DOHH2 (cell line): ENCODE measurements around the gene SLC30A5.

Source experiments
- H3F3A ChIP-seq: fragments of 200-600 bp; sonication (generic), shearing (Covaris generic); 2 replicates; pipeline ENCODE4 v1.6.0; 2016; ENCODE audit warnings: antibody characterized with exemption, mild to moderate bottlenecking; ENCODE audit not compliant: control insufficient read depth, insufficient read depth
- H3K27ac ChIP-seq: fragments of 200-600 bp; sonication (generic); 2 replicates; pipeline ENCODE4 v1.5.1; 2014; ENCODE audit warnings: low read depth, mild to moderate bottlenecking, low read length, moderate library complexity
- H3K27me3 ChIP-seq: fragments of 200-600 bp; sonication (generic); 2 replicates; pipeline ENCODE4 v1.6.1; 2014; ENCODE audit warnings: mild to moderate bottlenecking, low read length, mixed read lengths; ENCODE audit not compliant: control insufficient read depth
- H3K36me3 ChIP-seq: fragments of 200-600 bp; sonication (generic); 2 replicates; pipeline ENCODE4 v1.6.1; 2014; ENCODE audit warnings: mild to moderate bottlenecking, low read length, moderate library complexity, mixed read lengths; ENCODE audit not compliant: control insufficient read depth
- H3K4me1 ChIP-seq: fragments of 200-600 bp; sonication (generic); 2 replicates; pipeline ENCODE4 v1.6.1; 2014; ENCODE audit warnings: mild to moderate bottlenecking, low read length, mixed read lengths; ENCODE audit not compliant: control insufficient read depth
- H3K4me2 ChIP-seq: fragments of 200-600 bp; sonication (generic); 2 replicates; pipeline ENCODE4 v1.6.0; 2014; ENCODE audit warnings: mild to moderate bottlenecking, low read length, moderate library complexity
- H3K4me3 ChIP-seq: fragments of 200-600 bp; sonication (generic); 2 replicates; pipeline ENCODE4 v1.5.1; 2014; ENCODE audit warnings: mild to moderate bottlenecking, low read length, mixed read lengths
- H3K79me2 ChIP-seq: fragments of 200-600 bp; sonication (generic); 2 replicates; pipeline ENCODE4 v1.6.1; 2014; ENCODE audit warnings: mild to moderate bottlenecking, low read length, mixed read lengths; ENCODE audit not compliant: control insufficient read depth
- H3K9me2 ChIP-seq: fragments of 200-600 bp; sonication (generic); replicated peaks from 2 replicates; pipeline ENCODE4 v1.6.1; 2014; ENCODE audit warnings: mild to moderate bottlenecking, low read length, mixed read lengths; ENCODE audit not compliant: control insufficient read depth
- H3K9me3 ChIP-seq: fragments of 200-600 bp; sonication (generic); 2 replicates; pipeline ENCODE4 v1.6.1; 2014; ENCODE audit warnings: antibody characterized with exemption, low read length, mixed read lengths; ENCODE audit not compliant: control insufficient read depth, insufficient read depth
- H4K20me1 ChIP-seq: fragments of 200-600 bp; sonication (generic); 2 replicates; pipeline ENCODE4 v1.6.0; 2014; ENCODE audit warnings: low read depth, mild to moderate bottlenecking, antibody characterized with exemption, low read length, moderate library complexity; ENCODE audit not compliant: control insufficient read depth, insufficient read depth
- EZH2phosphoT487 ChIP-seq: fragments of 200-600 bp; sonication (generic); IDR thresholded peaks from 2 replicates; pipeline ENCODE4 v1.6.1; 2017; ENCODE audit warnings: borderline replicate concordance, mild to moderate bottlenecking, antibody characterized with exemption, low read length, moderate library complexity, mixed read lengths
- TF ChIP-seq, protein P1 (sequence below): fragments of 200-600 bp; sonication (generic); IDR thresholded peaks from one replicate; pipeline ENCODE4 v1.5.1; 2014; ENCODE audit warnings: antibody characterized with exemption, mild to moderate bottlenecking, low read depth, low read length; ENCODE audit not compliant: poor library complexity, severe bottlenecking

Gene SLC30A5

DNA sequence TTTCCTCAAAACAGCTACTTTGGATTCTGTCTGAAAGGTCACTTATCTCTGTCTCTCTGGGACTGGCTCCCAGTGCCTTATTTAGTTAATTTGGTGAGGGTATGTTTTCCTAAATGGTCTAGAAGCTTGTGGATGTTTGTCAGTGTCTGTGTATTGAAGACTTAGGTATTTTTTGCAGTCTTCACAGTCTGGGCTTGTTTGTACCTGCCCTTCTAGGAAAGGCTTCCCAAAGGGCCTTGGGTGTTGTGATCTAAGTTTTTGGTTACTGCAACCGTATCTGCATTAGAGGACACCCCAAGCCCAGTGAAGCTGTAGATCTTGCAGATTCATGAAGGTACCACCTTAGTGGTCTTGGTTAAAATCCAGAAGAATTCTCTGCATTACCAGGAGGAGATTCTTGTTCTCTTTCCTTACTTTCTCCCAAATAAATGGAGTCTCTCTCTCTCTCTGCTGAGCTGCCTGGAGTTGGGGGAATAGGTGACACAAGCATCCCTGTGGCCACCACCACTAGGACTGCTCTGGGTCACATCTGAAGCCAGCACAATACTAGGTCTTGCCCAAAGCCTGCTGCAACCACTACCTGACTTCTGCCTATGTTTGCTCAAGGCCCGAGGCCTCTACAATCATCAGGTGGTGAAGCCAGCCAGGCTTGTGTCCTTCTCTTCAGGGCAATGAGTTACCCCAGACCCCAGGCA, 55.3 kb downstream of the SLC30A5 start:
- peaks cover 8% of the 10 kb centered on the region for H3K4me1 ChIP-seq
- H3K9me3 ChIP-seq, result no peaks in the 10 kb centered on the region
- no peaks in the 10 kb centered on the region for H3K27me3 ChIP-seq
- H3K27ac ChIP-seq, result no peak overlapping the region
- no peaks in the 10 kb centered on the region for H3K36me3 ChIP-seq
- H3K4me3 ChIP-seq, result no peak overlapping the region
- no peaks in the 10 kb centered on the region for H3K79me2 ChIP-seq
- no peak for TF ChIP-seq EZH2phosphoT487
- TF ChIP-seq, protein P1, sequence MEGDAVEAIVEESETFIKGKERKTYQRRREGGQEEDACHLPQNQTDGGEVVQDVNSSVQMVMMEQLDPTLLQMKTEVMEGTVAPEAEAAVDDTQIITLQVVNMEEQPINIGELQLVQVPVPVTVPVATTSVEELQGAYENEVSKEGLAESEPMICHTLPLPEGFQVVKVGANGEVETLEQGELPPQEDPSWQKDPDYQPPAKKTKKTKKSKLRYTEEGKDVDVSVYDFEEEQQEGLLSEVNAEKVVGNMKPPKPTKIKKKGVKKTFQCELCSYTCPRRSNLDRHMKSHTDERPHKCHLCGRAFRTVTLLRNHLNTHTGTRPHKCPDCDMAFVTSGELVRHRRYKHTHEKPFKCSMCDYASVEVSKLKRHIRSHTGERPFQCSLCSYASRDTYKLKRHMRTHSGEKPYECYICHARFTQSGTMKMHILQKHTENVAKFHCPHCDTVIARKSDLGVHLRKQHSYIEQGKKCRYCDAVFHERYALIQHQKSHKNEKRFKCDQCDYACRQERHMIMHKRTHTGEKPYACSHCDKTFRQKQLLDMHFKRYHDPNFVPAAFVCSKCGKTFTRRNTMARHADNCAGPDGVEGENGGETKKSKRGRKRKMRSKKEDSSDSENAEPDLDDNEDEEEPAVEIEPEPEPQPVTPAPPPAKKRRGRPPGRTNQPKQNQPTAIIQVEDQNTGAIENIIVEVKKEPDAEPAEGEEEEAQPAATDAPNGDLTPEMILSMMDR, result no peak
- H3F3A ChIP-seq, result no peaks in the 10 kb centered on the region
- H3K4me2 ChIP-seq, result no peak overlapping the region
- H3K9me2 ChIP-seq, result no peaks in the 10 kb centered on the region
- H4K20me1 ChIP-seq, result no peaks in the 10 kb centered on the region

DNA sequence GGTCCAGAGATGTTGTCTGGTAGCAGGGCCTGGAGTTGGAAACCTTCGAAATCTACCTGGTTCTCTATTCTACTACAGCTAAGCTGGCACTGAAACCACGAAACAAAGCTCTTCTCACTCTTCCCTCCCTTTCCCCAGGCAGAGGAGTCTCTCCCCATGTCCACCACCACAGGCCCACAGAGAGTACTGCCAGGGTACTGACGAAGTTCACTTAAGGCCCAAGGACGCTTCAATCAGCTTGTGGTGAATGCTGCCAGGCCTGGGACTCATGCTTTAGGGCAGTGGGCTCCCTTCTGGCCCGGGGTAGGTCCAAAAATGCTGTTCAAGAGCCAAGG, 55.8 kb downstream of the SLC30A5 start:
- TF ChIP-seq EZH2phosphoT487, result no peak
- TF ChIP-seq, protein P1, result no peak
- Histone ChIP-seq H4K20me1 (no peaks in the 10 kb centered on the region), H3K27me3 (no peaks in the 10 kb centered on the region)

DNA sequence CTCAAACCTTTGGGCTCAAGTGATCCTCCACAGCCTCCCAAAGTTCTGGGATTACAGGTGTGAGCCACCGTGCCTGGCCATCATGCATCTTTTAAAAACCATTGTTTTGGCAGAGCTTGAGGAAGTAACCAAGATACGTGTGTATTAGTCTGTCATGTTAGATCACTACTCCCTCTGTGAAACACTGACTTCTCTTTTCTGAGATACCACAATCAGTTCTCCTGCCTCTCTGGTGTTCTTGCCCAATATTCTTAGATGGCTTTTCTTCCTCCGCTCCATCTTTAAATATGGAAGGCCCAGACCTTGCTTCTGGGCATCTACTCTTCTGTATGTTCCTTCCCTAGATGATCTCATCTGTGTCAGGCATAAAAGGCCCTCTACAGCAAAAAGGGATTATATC, 58.9 kb downstream of the SLC30A5 start:
- no peaks in the 10 kb centered on the region for H3K9me3 ChIP-seq
- no peaks in the 10 kb centered on the region for H3K27me3 ChIP-seq
- H3F3A ChIP-seq, result no peaks in the 10 kb centered on the region
- H4K20me1 ChIP-seq, result no peaks in the 10 kb centered on the region
- no peak for TF ChIP-seq EZH2phosphoT487
- TF ChIP-seq, protein P1, result no peak
- no peaks in the 10 kb centered on the region for H3K79me2 ChIP-seq
- no peaks in the 10 kb centered on the region for H3K9me2 ChIP-seq
- no peaks in the 10 kb centered on the region for H3K36me3 ChIP-seq
- H3K27ac ChIP-seq, result no peak overlapping the region
- H3K4me3 ChIP-seq, result no peak overlapping the region
- H3K4me2 ChIP-seq, result no peak overlapping the region
- no peaks in the 10 kb centered on the region for H3K4me1 ChIP-seq

More for the DNA sequence above, 55.8 kb downstream of the SLC30A5 start:
- H3K79me2 ChIP-seq, result no peaks in the 10 kb centered on the region
- no peaks in the 10 kb centered on the region for H3K9me3 ChIP-seq
- no peak overlapping the region for H3K4me3 ChIP-seq
- H3F3A ChIP-seq, result no peaks in the 10 kb centered on the region
- H3K27ac ChIP-seq, result no peak overlapping the region
- no peak overlapping the region for H3K4me2 ChIP-seq
- H3K36me3 ChIP-seq, result no peaks in the 10 kb centered on the region
- peaks cover 8% of the 10 kb centered on the region for H3K4me1 ChIP-seq
- H3K9me2 ChIP-seq, result no peaks in the 10 kb centered on the region
